SK-N-SH treated with all-trans-retinoic acid at 6 μM for 48 hours (cell line): ENCODE data around the gene THADA.

Experiments
- ISL1 ChIP-seq: fragments of 250-450 bp; sonication (Bioruptor Pico); IDR thresholded peaks from 2 replicates; pipeline ENCODE4 v2.1.2; 2022; ENCODE audit warnings: mild to moderate bottlenecking, moderate library complexity
- OSR1 ChIP-seq: fragments of 250-450 bp; sonication (Bioruptor Pico); IDR thresholded peaks from 2 replicates; pipeline ENCODE4 v1.8.0; 2022; ENCODE audit warnings: moderate library complexity, mild to moderate bottlenecking, inconsistent platforms
- PATZ1 ChIP-seq: fragments of 250-450 bp; sonication (Bioruptor Pico); IDR thresholded peaks from 2 replicates; pipeline ENCODE4 v1.8.0; 2020; ENCODE audit warnings: mild to moderate bottlenecking, moderate library complexity, borderline replicate concordance
- PPARA ChIP-seq: fragments of 250-450 bp; sonication (Bioruptor Pico); IDR thresholded peaks from 2 replicates; pipeline ENCODE4 v1.5.0; 2020; ENCODE audit warnings: mild to moderate bottlenecking, borderline replicate concordance
- TOX ChIP-seq: fragments of 250-450 bp; sonication (Bioruptor Pico); IDR thresholded peaks from 2 replicates; pipeline ENCODE4 v1.8.0; 2021; ENCODE audit warnings: mild to moderate bottlenecking, moderate library complexity, borderline replicate concordance
- ZNF70 ChIP-seq: fragments of 450-650 bp; formaldehyde crosslinking; IDR thresholded peaks from 2 replicates; pipeline ENCODE4 v1.5.0; 2020; ENCODE audit warnings: mild to moderate bottlenecking, moderate library complexity

GRCh38 chr2:43595603-43596412 lies at the start of gene THADA:
- TF ChIP-seq OSR1 (CRISPR knock-in tag) (no peak), ISL1 (CRISPR knock-in tag) (no peak), ZNF70 (CRISPR knock-in tag) (0 out of 2 replicates have a peak, but pooled peaks have one; percentile 23), PPARA (CRISPR knock-in tag) (no peak), PATZ1 (CRISPR knock-in tag) (no peak), TOX (CRISPR knock-in tag) (no peak)
